A673 (cell line): ENCODE results near the gene EOMES.

Experiments used
- EZH2 ChIP-seq: fragments of 200-600 bp; sonication (generic); IDR thresholded peaks from 2 replicates; pipeline ENCODE4 v1.6.1; 2017; ENCODE audit warnings: borderline replicate concordance, low read depth, mild to moderate bottlenecking, mixed read lengths, antibody characterized with exemption, low read length; ENCODE audit not compliant: poor library complexity, severe bottlenecking
- TF ChIP-seq, protein P1 (sequence below): fragments of 300-800, 200-600 bp; sonication (generic); conservative IDR thresholded peaks from 2 replicates; pipeline ENCODE4 v1.5.1; 2017; ENCODE audit warnings: low read depth, mild to moderate bottlenecking, antibody characterized with exemption, low read length, moderate library complexity, mixed read lengths

DNA sequence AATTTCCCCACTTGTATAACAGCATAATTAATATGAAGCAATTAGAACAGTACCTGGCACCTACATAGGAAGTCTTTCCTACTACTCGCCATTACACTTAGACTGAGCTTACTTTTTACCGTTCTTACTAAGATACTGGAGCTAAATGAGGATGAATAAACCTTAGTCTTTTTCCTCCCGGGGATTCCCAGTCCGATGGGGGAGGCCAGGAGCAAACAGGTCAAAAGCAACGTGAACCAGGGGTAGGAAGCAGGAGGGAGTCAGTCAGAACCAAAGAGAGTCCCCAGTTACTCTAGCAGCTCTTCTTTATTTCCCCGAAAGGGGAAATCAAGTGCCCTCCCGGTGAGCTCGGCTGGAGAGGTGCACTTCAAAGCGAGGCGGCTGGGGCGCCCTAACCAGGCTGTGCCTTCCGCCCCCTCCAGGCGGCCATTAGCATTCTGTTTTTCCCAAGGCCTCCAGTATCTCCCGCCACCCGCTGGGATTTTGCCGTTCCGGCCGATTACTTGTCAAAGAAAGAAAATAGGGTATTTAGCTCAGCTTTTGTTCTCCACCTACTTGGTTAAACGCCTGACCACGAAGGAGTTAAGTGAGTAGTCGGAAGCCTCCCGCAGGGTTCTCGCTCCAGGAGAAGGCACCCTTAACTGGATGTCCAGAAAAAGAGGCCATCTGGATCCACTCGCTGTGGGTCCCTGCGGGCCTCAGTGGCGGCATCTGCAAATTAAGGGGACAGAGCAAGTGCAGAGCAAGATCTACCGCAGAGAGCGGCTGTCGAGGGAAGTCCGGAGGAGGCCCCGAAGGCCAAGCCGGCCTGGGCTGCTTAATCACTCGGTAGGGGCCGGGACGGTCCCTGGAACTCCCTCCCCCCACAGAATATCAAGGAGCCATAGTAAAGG is 6.3 kb upstream of the EOMES start:
- TF ChIP-seq, protein P1, sequence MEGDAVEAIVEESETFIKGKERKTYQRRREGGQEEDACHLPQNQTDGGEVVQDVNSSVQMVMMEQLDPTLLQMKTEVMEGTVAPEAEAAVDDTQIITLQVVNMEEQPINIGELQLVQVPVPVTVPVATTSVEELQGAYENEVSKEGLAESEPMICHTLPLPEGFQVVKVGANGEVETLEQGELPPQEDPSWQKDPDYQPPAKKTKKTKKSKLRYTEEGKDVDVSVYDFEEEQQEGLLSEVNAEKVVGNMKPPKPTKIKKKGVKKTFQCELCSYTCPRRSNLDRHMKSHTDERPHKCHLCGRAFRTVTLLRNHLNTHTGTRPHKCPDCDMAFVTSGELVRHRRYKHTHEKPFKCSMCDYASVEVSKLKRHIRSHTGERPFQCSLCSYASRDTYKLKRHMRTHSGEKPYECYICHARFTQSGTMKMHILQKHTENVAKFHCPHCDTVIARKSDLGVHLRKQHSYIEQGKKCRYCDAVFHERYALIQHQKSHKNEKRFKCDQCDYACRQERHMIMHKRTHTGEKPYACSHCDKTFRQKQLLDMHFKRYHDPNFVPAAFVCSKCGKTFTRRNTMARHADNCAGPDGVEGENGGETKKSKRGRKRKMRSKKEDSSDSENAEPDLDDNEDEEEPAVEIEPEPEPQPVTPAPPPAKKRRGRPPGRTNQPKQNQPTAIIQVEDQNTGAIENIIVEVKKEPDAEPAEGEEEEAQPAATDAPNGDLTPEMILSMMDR = peak; percentile 29; the same call in 1 of the 2 replicates
- peak; percentile 92 for TF ChIP-seq EZH2
